ENCODE measurements around the gene ADGRL3.

Gene ADGRL3

GRCh38 chr4:61389640-61390039, 189.5 kb downstream of the ADGRL3 start:
- Histone ChIP-seq H3K9me3 (ENCODE audit: insufficient read depth, low read length) (no peaks in the 10 kb centered on the region), H3K9me2 (replicated peaks; ENCODE audit: insufficient read depth, low read length) (no peaks in the 10 kb centered on the region), H3F3A (ENCODE audit: insufficient read depth) (no peaks in the 10 kb centered on the region), H3K36me3 (ENCODE audit: low read length) (no peaks in the 10 kb centered on the region), H3K79me2 (ENCODE audit: insufficient read depth, low read length) (no peaks in the 10 kb centered on the region), H3K4me3 (ENCODE audit: insufficient read depth, low read length, poor library complexity, severe bottlenecking) (no peak overlapping the region), H3K4me2 (ENCODE audit: low read depth, low read length, poor library complexity, severe bottlenecking) (no peak overlapping the region), H4K20me1 (ENCODE audit: low read depth, low read length) (no peaks in the 10 kb centered on the region), H3K27me3 (ENCODE audit: low read length) (no peaks in the 10 kb centered on the region), H2AFZ (ENCODE audit: low read depth, low read length, severe bottlenecking) (no peak overlapping the region), H3K9ac (ENCODE audit: low read length) (no peak overlapping the region), H3K27ac (ENCODE audit: low read depth, low read length) (no peak overlapping the region)
- TF ChIP-seq CTCF (IDR thresholded peaks at IDR 0.05; ENCODE audit: insufficient read depth, low read length, poor library complexity, severe bottlenecking) = no peak
- TF ChIP-seq EZH2phosphoT487 (conservative IDR thresholded peaks at IDR 0.05; ENCODE audit: low read length) = no peak

GRCh38 chr4:61395754-61396153, 195.6 kb downstream of the ADGRL3 start:
- TF ChIP-seq CTCF (IDR thresholded peaks at IDR 0.05; ENCODE audit: insufficient read depth, low read length, poor library complexity, severe bottlenecking) (no peak), EZH2phosphoT487 (conservative IDR thresholded peaks at IDR 0.05; ENCODE audit: low read length) (no peak)
- Histone ChIP-seq H3K9me3 (ENCODE audit: insufficient read depth, low read length) (no peaks in the 10 kb centered on the region), H3K9me2 (replicated peaks; ENCODE audit: insufficient read depth, low read length) (no peaks in the 10 kb centered on the region), H3K9ac (ENCODE audit: low read length) (no peak overlapping the region), H3K4me3 (ENCODE audit: insufficient read depth, low read length, poor library complexity, severe bottlenecking) (no peak overlapping the region), H4K20me1 (ENCODE audit: low read depth, low read length) (no peaks in the 10 kb centered on the region), H3K27me3 (ENCODE audit: low read length) (no peaks in the 10 kb centered on the region), H3K27ac (ENCODE audit: low read depth, low read length) (no peak overlapping the region), H2AFZ (ENCODE audit: low read depth, low read length, severe bottlenecking) (no peak overlapping the region), H3K4me2 (ENCODE audit: low read depth, low read length, poor library complexity, severe bottlenecking) (no peak overlapping the region), H3F3A (ENCODE audit: insufficient read depth) (no peaks in the 10 kb centered on the region), H3K79me2 (ENCODE audit: insufficient read depth, low read length) (no peaks in the 10 kb centered on the region), H3K36me3 (ENCODE audit: low read length) (no peaks in the 10 kb centered on the region)

- Histone ChIP-seq H4K20me1 (ENCODE audit: low read depth, low read length) (no peaks in the 10 kb centered on the region), H3K4me2 (ENCODE audit: low read depth, low read length, poor library complexity, severe bottlenecking) (no peak overlapping the region), H3K9ac (ENCODE audit: low read length) (no peak overlapping the region), H3F3A (ENCODE audit: insufficient read depth) (no peaks in the 10 kb centered on the region), H3K27ac (ENCODE audit: low read depth, low read length) (no peak overlapping the region), H3K27me3 (ENCODE audit: low read length) (no peaks in the 10 kb centered on the region), H2AFZ (ENCODE audit: low read depth, low read length, severe bottlenecking) (no peak overlapping the region), H3K9me2 (replicated peaks; ENCODE audit: insufficient read depth, low read length) (no peaks in the 10 kb centered on the region), H3K4me3 (ENCODE audit: insufficient read depth, low read length, poor library complexity, severe bottlenecking) (no peak overlapping the region), H3K36me3 (ENCODE audit: low read length) (no peaks in the 10 kb centered on the region), H3K79me2 (ENCODE audit: insufficient read depth, low read length) (no peaks in the 10 kb centered on the region), H3K9me3 (ENCODE audit: insufficient read depth, low read length) (no peaks in the 10 kb centered on the region)
- TF ChIP-seq EZH2phosphoT487 (conservative IDR thresholded peaks at IDR 0.05; ENCODE audit: low read length) = no peak
- TF ChIP-seq CTCF (IDR thresholded peaks at IDR 0.05; ENCODE audit: insufficient read depth, low read length, poor library complexity, severe bottlenecking) = no peak
Measured at GRCh38 chr4:61397174-61397573, 197.0 kb downstream of the ADGRL3 start.
